Measurements from ENCODE around the gene LRP1-AS.
A peak's percentile ranks its signal among the peaks of the same experiment; 100 is the strongest.

Gene LRP1-AS

DNA sequence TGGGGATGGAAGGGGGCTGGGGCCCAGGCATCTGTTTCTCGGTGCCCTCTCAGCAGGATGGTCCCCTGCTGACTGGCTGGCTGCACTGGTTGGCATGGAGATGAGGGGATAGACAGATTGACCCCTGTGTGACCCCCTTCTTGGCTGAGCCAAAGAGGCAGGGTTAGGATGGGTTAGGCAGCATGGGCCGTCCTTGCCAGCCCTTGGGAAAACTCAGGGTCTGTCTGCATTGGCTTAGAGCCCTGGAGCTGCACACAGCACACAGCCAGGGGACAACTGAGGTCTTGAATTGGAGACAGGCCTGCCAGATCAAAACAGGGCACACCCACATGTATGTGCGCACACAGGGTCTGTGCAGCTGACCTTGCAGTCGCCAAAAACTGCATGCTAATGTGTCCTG is 11.2 kb upstream of the LRP1-AS start:
- DNase-seq, result no peak

DNA sequence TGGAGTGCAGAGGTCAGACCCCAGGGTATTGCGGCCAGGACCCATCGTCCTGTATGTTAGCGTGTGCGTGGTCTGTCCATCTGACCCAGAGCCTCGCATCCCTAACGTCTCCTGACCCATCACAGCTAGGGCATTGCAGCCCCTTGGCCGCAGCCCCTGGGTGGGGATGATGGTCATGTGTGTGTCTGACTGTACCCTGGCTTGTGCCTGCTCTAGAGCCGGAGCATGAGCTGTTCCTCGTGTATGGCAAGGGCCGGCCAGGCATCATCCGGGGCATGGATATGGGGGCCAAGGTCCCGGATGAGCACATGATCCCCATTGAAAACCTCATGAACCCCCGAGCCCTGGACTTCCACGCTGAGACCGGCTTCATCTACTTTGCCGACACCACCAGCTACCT is 10.8 kb upstream of the LRP1-AS start:
- no peak for DNase-seq

DNA sequence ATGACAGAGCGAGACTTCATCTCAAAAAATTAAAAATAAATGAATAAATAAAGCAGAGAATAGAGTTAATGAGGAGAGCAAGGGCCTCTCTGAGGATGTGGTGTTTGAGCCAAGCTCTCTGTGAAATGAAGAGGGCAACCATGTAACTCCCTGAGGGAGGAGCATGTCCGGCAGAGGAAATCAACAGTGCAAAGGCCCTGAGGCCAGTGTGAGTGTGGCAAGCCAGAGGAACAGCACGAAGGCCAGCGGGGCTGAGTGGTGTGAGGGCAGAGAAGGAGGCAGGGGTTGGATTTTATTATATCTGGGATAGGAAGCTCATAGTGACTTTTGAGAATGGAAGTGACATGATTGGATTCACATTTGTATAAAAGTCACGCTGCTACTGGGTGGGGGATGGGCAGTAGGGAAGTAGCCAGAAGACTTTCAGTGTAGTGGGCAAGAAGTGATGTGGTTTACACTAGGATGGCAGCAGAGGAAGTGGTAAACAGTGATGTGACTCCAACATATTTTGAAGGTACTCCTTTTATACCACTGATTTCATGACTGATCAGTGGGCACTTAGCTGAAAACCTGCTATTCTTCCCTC is 10.3 kb upstream of the LRP1-AS start:
- DNase-seq, result peak; percentile 10 to 58

DNA sequence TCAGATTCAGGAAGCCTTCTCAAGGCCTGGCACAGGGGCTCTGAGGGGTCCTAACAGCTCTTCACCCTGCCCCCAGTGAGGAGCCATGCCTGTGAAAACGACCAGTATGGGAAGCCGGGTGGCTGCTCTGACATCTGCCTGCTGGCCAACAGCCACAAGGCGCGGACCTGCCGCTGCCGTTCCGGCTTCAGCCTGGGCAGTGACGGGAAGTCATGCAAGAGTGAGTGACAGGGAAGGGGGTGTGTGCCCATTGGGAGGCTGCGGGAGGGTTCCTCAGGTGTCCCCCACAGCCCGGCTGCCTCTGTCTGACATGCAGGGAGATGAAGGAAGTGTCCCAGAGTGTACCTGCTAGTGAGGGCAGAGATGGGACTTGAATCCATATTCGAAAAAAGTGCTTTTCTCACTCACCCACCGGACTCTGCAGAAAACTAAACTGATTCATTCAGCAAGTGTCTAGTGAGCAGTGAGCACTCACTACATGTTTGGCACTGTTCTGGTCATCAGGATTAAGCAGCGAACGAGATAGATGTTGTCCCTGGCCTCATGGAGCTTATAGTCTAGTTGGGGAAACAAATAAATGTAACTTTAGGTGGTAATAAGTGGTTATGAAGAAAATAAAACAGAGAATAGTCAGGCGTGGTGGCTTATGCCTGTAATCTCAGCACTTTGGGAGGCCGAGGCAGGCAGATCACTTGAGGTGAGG is 9.4 kb upstream of the LRP1-AS start:
- DNase-seq, result peak; percentile 27 to 32

DNA sequence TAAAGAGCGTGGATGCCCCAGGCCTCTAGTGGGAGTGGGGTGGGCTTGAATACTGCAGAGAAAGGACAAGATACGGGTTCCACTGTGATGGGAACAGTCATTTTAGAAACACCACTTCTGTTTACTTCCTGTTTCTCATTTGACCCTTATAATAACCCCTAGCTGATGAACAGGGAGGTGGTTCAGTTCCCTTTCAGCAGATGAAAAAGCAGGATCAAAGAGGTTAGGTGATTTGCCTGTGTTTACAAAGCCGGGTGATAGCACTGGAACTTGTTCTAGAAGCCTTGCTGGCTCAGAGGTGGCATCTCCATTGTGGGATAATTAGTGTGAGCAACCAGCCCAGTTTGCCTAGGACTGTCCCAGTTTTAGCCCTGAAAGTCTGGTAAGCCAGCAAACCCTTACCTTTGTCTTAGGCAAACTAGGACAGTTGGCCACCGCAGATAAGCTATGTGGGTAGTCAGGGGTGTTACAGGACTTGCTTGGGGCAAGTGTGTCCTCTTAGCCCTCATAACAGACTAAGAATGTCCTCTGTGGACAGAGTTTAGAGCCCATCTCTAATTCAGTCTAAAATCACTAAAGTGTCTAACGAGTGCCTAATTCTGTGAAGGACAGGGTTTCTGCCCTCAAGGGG is 7.5 kb upstream of the LRP1-AS start:
- no peak for DNase-seq

DNA sequence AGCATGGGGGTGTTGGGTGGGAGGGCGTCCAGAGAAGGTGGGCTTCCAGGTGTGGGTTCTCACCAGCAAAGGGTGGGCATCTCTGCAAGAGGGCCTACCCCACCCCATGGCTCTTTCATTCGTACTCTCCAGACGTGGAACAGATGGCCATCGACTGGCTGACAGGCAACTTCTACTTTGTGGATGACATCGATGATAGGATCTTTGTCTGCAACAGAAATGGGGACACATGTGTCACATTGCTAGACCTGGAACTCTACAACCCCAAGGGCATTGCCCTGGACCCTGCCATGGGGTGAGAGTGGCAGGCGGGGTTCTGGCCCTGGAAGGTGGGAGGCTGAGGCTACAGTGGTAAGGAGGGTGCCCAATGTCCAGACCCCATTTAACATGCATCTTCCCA is 6.7 kb upstream of the LRP1-AS start:
- no peak for DNase-seq

DNA sequence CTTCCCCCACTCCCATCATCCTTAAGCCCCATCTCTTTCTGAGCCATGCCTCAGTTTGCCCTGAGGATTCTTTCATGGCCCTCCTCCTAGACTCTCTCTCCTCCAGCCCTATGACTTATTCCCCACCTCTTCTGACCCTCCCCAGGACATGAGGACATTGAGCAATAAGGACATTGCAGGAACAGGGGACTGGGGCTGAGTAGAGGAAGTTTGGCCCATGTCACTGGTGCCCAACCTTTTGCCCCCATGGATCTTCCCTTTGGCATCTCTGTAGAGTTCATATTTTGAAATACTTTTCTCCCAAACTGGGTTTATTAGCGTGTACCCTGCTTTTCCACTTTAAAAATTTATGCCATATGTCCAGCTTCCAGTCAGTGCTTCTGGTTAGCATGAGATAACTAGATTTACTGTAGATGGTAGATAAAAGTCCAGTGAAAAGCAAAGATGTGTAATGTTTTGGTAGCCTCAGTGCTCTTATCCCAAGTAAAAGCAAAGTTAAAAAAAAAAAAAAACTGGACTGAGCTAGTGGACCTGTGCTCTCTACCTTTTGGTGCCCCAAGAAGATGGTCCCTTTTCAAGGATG is 6.1 kb upstream of the LRP1-AS start:
- DNase-seq, result no peak

DNA sequence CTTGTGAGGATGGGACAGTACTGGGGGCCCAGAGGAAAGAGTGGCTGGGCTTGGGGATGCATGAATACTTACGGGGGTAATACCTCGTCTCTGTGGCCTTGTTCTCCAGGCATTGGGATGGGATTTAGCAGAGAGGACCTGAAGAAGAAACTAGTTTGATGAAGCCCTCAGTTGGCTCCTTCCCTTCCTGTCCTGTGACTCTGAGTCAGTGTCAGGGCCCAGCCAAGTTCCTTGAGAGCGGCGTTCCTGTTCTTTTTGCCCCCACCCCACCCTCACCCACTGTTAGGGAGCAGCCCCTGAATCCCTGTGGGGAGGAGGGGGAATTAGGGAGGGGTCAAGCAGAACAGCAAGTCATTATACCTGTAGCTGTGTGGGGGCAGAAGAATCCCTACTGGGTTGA is 5.2 kb upstream of the LRP1-AS start:
- DNase-seq, result no peak

DNA sequence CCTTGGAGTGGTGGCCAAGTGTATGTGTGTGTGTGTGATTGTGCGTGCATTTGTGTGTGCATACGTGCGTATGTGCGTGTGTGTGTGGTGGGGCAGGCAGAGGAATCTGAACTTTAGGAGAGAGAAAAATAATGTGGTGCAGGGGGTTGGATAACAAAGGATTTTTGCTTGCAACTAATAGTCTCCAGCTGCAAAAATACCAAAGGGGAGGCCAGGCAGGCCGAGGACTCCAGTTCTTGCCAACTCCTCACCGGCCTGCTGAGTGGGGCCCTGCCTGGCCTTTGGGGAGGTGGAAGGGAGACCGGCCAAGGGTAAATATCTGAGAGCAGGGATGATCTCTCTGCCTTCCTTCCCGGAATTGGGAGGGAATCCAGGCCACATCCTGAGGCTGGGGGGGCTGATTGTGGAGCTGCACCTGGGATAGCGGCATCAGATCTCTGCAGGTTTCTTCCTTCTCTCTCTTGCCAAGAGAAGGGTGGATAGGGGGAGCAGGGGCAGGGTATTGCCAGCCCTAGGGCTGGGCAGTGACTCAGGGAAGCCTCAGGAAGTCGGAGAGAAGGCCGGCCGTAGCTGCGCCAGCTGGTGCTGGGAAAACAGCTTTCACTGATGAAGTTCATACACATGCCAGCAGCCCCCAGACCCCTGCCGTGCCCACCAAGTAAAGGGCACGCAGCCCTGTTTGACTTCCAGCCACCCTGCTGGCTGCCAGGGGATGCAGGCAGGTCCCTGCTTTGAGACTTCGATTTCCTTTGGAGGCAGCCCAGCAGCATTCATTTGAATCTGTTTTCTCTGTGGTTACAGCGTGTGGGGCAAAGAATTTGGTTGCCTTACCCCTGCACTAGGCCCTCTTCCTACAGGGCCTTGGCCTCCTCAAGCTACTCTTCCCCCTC is 4.6 kb upstream of the LRP1-AS start:
- DNase-seq, result no peak

DNA sequence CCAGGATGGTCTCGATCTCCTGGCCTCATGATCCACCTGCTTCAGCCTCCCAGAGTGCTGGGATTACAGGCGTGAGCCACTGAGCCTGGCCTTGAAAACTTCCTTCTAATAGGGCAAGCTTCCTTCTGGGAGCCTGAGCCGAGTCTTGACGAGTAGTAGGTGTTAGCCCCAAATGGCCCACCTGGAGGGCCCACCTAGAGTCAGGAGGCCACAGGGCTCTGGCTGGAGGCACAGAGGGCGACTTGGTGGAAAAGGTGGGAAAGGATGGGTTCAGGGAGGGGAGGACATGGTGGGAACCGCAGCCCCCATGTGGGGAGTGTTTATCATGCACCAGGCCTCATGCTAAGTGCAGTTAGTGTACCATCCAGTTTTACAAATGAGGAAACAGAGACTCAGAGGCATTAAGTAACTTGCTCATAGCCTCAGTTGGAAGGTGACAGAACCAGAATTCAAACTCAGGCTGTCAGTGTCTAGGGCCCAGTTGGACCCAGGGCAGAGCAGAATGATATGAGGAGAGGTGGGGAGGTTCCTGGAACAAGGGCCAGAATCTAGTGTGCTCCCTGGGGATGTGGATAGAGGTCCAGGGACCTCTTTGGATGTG is 3.1 kb upstream of the LRP1-AS start:
- DNase-seq, result no peak

DNA sequence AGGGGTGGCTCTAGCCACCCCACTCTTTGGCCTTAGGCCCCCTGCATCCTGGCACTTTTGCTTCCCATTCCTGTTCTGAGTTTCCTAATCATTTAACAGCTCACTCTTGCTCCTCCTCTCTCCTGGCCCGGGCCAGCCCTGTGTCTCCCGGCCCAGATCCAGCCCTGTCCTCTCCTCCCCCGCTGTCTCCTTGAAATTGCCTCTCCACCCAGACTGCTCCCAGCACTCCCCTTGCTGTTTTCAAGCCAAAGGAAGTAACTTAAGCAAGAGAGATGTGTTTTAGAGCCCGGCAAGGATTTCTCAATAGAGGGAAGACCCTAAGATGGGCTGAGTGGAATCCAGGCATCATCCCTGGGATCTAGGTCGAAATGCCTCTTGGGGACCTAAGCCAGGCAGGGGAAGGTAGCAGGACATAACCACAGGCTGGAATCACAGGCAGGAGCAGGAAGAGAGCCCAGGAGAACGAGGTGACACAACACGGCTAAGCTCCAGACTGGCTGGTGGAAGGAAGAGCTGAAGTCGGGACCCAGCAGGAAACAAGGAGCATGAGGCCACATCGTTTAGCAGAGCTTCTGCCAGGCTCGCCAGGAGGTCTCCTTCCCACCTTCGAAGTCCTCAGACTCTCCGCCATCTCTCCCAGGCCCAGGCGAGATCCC is 2.0 kb upstream of the LRP1-AS start:
- DNase-seq, result no peak

DNA sequence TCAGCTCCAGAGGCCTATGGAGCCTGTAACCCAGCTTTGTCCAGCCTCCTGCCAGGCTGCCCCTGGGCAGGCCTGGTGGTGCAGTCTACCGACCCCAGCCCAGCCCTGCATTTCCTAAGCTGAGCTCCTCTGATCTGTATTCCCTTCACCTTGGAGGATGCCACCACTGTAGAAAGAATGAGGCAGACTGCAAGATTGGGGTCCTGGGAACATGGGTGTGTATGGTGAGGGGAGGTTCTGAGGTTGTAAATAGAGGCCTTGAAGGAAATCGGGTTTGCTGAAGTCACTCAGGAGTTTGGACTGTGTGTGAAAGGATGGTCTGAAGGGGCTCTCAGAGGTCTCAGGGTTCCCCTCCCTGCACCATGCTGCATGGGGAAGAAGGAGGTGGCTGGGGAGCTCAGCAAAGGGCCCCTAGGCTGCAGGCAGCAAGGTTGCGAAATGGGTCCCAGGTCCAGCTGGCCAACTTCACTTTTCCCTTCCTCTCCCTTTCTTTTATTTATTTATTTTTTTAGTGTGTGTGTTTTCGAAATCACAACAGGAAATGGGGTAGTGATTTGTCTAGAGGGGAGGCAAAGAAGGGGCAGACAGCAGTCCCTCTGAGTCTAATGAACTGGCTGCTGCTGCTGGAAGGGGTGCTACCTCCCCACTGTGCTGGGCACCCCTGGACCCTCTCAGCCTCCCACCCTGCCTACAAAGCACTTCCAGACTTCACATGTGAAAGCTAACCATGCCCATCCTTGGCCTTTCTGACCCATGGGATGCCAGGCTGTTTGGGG is 1.2 kb upstream of the LRP1-AS start:
- DNase-seq, result peak in 1 of 2 experiments; percentile 15

DNA sequence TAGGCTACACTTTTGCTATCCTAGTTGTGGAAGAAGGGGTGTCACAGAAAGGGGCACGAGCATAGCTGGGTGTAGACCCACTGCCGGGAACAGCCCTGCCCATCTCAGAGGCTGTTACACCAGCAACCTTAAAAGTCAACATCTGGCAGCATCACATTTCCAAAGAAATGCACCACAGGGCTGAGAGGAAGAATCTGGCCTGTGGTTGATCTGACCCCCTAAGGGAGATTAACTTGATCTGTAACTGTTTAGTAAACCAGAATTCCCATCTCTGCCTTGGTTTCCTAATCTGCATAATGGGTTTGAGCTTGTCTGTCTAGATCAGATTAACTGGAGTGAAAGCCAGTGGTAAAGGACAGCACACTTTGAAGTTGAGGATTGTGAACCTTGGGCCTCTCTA is 1.3 kb downstream of the LRP1-AS start:
- DNase-seq, result no peak

DNA sequence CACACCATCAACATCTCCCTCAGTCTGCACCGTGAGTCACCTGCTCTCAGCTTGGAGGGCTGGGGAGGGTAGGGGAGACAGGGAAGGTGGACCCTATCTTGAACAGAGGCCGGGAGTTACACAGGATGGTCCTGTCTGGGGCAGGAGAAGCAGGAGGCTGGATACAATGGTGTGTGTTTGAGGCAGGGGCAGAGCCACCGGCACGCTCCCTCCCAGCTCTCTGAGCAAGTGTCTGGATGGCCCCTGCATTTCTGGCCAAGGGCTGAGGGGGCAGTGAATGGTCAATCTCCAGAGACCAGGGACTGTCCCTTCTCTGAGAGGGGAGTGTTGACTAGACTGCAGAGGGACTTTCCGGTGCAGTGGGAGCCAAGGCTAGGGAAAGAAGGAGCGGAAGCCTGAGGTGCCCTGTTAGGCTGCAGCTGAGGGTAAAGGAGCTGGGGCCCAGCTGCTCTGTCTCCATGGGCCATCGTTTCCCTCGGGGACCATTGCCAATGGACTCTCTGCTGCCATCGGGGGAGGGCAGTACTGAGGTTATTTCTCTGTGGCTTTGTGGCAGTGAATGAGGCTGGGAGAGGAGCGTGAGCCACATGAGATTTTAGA is 1.9 kb downstream of the LRP1-AS start:
- no peak for DNase-seq

DNA sequence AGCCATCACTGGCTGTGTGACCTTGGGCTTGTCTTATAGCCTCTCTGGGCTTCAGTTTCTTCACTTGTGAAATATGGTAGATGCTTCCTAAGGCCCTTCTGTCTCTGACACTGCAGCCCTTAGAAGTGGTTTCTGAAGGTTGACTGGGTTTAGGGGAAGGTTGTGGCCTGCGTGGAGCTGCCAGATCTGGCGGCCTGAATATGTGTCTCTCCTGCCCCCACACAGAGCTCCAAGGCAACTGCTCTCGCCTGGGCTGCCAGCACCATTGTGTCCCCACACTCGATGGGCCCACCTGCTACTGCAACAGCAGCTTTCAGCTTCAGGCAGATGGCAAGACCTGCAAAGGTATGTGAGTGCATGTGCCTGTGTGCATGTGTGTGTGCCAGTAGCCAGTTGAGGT is 4.0 kb downstream of the LRP1-AS start:
- no peak for DNase-seq

DNA sequence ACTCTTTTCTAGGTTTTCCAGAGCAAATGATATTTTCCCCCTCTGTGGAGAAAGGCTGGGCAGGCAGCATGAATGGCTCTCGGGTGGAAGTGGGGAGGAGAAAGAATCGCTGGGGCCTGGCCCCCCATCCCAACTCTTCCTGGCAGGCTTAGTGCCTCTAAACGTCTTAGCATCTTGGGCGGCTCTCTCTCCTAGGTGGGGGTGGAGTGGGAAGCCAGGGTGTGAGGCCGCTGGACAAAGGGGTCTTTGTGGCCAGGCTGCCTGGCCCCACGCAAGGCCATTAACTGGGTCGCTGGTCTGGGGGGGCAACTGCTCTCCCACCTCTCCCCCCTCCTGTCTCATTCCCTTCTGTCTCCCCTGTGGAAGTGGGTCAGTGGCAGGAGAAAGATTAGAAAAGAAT is 4.7 kb downstream of the LRP1-AS start:
- DNase-seq, result no peak

DNA sequence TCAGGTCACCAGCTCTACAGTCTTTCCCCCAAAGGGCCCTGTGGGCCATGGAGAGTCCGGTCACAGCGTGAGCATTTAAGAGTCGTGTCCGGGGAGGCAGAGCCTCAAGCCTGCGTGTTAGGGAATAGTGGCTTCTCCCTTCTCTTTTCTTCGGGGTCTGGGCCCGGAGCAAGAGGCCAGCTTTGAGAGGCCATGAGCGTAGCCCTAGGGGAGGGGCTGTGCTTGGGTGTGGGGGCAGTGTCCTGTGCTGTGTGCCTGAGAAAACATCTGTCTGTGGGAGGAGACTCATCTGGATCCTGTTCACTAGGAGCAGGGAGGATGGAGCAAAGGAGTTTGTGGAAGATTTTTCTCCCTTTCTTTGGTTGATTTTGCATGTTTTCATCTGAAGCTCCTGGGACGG is 5.3 kb downstream of the LRP1-AS start:
- no peak for DNase-seq

DNA sequence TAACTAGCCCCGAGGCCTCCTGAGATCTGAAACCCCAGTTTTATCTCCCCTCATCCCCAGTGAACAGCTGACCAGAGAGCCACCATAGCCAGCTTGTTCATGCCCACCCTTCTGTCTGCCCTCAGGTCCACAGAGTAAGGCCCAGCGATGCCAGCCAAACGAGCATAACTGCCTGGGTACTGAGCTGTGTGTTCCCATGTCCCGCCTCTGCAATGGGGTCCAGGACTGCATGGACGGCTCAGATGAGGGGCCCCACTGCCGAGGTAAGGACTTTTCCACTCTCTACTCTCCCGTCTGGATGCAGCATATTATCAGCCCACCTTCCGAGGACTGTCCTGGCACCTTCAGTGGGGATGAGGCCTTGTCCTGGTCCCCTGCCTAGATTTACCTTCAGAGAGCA is 6.2 kb downstream of the LRP1-AS start:
- DNase-seq, result no peak

DNA sequence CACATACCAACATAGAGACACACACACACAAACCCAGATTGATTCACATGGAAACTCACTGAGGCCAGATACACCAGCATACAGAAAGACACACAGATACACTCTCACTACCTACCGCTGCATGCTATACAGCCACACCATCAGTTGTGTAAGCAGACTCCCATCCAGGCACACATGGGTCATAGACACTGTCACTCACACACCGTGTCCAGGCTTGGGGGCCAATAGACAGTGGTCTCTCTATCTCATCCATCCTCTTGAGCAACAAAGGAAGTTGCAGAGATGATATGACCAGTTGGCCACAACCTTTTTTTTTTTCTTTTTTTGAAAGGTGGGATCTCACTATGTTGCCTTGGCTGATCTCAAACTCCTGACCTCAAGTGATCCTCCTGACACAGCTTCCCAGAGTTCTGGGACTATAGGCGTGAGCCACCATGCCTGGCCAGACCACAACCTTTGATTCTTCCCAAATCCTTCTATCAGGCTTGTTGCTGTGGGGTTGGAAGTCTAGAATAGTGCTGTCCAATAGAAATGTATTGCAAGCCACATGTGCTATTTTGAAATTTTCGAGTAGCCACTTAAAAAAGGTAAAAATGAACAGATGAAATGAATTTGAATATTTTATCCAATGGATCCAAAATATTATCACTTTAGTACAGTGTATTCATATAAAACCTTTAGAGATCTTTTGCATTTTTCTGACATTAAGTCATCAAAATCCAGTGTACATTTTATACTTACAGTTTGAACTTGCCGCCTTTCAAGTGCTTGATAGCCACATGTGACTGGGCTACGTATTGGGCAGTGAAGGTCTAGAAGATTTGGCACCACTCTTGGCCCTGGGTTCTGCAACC is 7.4 kb downstream of the LRP1-AS start:
- DNase-seq, result no peak

Data from Kasumi-1 (cell line).